Uterus (tissue), 2 donors: ENCODE measurements around the gene ATL2.

Source experiments
- POLR2A ChIP-seq, 2 donors: fragments of 450-650 bp; IDR thresholded peaks; one replicate each; pipeline ENCODE4 v1.6.1; 2016; ENCODE audit warnings: antibody characterized with exemption in 2 of 2, mild to moderate bottlenecking in 1 of 2, moderate library complexity in 1 of 2
- TF ChIP-seq, protein P1 (sequence below), 4 experiments: fragments of 200-600 bp in 2 of 4; fragments of 450-650 bp in 2 of 4; sonication (generic) in 2 of 4; IDR thresholded peaks; one replicate each; pipeline ENCODE4 v1.5.1; 2016 to 2019; ENCODE audit warnings: antibody characterized with exemption in 4 of 4, mild to moderate bottlenecking in 2 of 4, moderate library complexity in 1 of 4

GRCh38 chr2:38343212-38343611 is 33.9 kb downstream of the ATL2 start:
- TF ChIP-seq, protein P1, sequence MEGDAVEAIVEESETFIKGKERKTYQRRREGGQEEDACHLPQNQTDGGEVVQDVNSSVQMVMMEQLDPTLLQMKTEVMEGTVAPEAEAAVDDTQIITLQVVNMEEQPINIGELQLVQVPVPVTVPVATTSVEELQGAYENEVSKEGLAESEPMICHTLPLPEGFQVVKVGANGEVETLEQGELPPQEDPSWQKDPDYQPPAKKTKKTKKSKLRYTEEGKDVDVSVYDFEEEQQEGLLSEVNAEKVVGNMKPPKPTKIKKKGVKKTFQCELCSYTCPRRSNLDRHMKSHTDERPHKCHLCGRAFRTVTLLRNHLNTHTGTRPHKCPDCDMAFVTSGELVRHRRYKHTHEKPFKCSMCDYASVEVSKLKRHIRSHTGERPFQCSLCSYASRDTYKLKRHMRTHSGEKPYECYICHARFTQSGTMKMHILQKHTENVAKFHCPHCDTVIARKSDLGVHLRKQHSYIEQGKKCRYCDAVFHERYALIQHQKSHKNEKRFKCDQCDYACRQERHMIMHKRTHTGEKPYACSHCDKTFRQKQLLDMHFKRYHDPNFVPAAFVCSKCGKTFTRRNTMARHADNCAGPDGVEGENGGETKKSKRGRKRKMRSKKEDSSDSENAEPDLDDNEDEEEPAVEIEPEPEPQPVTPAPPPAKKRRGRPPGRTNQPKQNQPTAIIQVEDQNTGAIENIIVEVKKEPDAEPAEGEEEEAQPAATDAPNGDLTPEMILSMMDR (IDR thresholded peaks at IDR 0.05), result no peak
- no peak for TF ChIP-seq POLR2A (IDR thresholded peaks at IDR 0.05)
